Nephron (organoid): Measurements from ENCODE around the gene PLSCR5.

Experiments used
- H3K27ac Mint-ChIP-seq, 3 experiments: 2 replicates each; pipeline ENCODE4 v1.8.0; 2020; ENCODE audit warnings: mixed read lengths in 3 of 3, mild to moderate bottlenecking in 2 of 3, moderate library complexity in 1 of 3
- H3K27me3 Mint-ChIP-seq: 2 replicates; pipeline ENCODE4 v1.8.0; 2021; ENCODE audit warnings: low read depth, mild to moderate bottlenecking, moderate library complexity, mixed read lengths
- H3K36me3 Mint-ChIP-seq: 2 replicates; pipeline ENCODE4 v1.8.0; 2020; ENCODE audit warnings: low read depth, mixed read lengths
- H3K4me1 Mint-ChIP-seq: 2 replicates; pipeline ENCODE4 v1.8.0; 2020; ENCODE audit warnings: mixed read lengths
- H3K4me3 Mint-ChIP-seq, 3 experiments: 2 replicates each; pipeline ENCODE4 v1.8.0; 2020; ENCODE audit warnings: mild to moderate bottlenecking in 3 of 3, mixed read lengths in 3 of 3, moderate library complexity in 2 of 3
- H3K9me3 Mint-ChIP-seq: 2 replicates; pipeline ENCODE4 v1.8.0; 2020; ENCODE audit warnings: mixed read lengths
- CTCF ChIP-seq, 3 experiments: fragments of 200-600 bp; sonication (generic); IDR thresholded peaks; one replicate each; pipeline ENCODE4 v1.5.0; 2021; ENCODE audit warnings: antibody characterized with exemption in 3 of 3; ENCODE audit not compliant: unreplicated experiment in 3 of 3

The PLSCR5 gene

GRCh38 chr3:146542179-146542578 is 63.0 kb downstream of the PLSCR5 start:
- Mint-ChIP-seq H3K27ac (peak overlapping the region in 2 of 3 experiments; percentile 48 to 97), H3K4me1 (peaks cover 29% of the 10 kb centered on the region), H3K4me3 (peak overlapping the region; percentile 96 to 99 (median 99)), H3K27me3 (no peaks in the 10 kb centered on the region), H3K9me3 (no peaks in the 10 kb centered on the region), H3K36me3 (peaks cover 10% of the 10 kb centered on the region)
- TF ChIP-seq CTCF (IDR thresholded peaks at IDR 0.05; ENCODE audit: unreplicated experiment in 3 of 3), result no peak

- H3K9me3 Mint-ChIP-seq, result no peaks in the 10 kb centered on the region
- H3K27me3 Mint-ChIP-seq, result no peaks in the 10 kb centered on the region
- H3K36me3 Mint-ChIP-seq, result peaks cover 12% of the 10 kb centered on the region
- H3K4me1 Mint-ChIP-seq, result peaks cover 32% of the 10 kb centered on the region
- peak overlapping the region in 2 of 3 experiments; percentile 29 to 47 for H3K4me3 Mint-ChIP-seq
- H3K27ac Mint-ChIP-seq, result peak overlapping the region in 1 of 3 experiments; percentile 25
- TF ChIP-seq CTCF (IDR thresholded peaks at IDR 0.05; ENCODE audit: unreplicated experiment in 3 of 3), result no peak
Observed at GRCh38 chr3:146540978-146541377, 64.2 kb downstream of the PLSCR5 start.

- Mint-ChIP-seq H3K36me3 (peaks cover 12% of the 10 kb centered on the region), H3K27me3 (no peaks in the 10 kb centered on the region), H3K9me3 (no peaks in the 10 kb centered on the region), H3K27ac (no peak overlapping the region), H3K4me1 (peaks cover 33% of the 10 kb centered on the region), H3K4me3 (no peak overlapping the region)
- no peak for TF ChIP-seq CTCF (IDR thresholded peaks at IDR 0.05; ENCODE audit: unreplicated experiment in 3 of 3)
Observed at GRCh38 chr3:146540236-146540635, 64.9 kb downstream of the PLSCR5 start.

GRCh38 chr3:146539315-146539714 is 65.8 kb downstream of the PLSCR5 start:
- H3K4me3 Mint-ChIP-seq, result no peak overlapping the region
- H3K27me3 Mint-ChIP-seq, result no peaks in the 10 kb centered on the region
- H3K27ac Mint-ChIP-seq, result no peak overlapping the region
- TF ChIP-seq CTCF (IDR thresholded peaks at IDR 0.05; ENCODE audit: unreplicated experiment in 3 of 3), result no peak
- no peaks in the 10 kb centered on the region for H3K9me3 Mint-ChIP-seq
- H3K36me3 Mint-ChIP-seq, result peaks cover 14% of the 10 kb centered on the region
- H3K4me1 Mint-ChIP-seq, result peaks cover 37% of the 10 kb centered on the region

GRCh38 chr3:146537603-146538002 is 67.5 kb downstream of the PLSCR5 start:
- Mint-ChIP-seq H3K36me3 (peaks cover 19% of the 10 kb centered on the region), H3K27ac (no peak overlapping the region), H3K27me3 (no peaks in the 10 kb centered on the region), H3K9me3 (no peaks in the 10 kb centered on the region), H3K4me1 (peaks cover 28% of the 10 kb centered on the region), H3K4me3 (no peak overlapping the region)
- TF ChIP-seq CTCF (IDR thresholded peaks at IDR 0.05; ENCODE audit: unreplicated experiment in 3 of 3), result no peak

GRCh38 chr3:146536681-146537080 is 68.5 kb downstream of the PLSCR5 start:
- H3K4me3 Mint-ChIP-seq, result no peak overlapping the region
- no peak for TF ChIP-seq CTCF (IDR thresholded peaks at IDR 0.05; ENCODE audit: unreplicated experiment in 3 of 3)
- peak overlapping the region in 2 of 3 experiments; percentile 25 to 53 for H3K27ac Mint-ChIP-seq
- H3K27me3 Mint-ChIP-seq, result no peaks in the 10 kb centered on the region
- no peaks in the 10 kb centered on the region for H3K9me3 Mint-ChIP-seq
- peaks cover 19% of the 10 kb centered on the region for H3K36me3 Mint-ChIP-seq
- peaks cover 22% of the 10 kb centered on the region for H3K4me1 Mint-ChIP-seq
